ENCODE results near the gene RYR2. TPM values are rescaled to one million over a fixed set of nuclear protein-coding genes. Genes with fewer than 3 reads are reported as not detected.

The RYR2 gene
- total RNA-seq, 1 experiment from 2014 or later: 0.03 TPM

DNA sequence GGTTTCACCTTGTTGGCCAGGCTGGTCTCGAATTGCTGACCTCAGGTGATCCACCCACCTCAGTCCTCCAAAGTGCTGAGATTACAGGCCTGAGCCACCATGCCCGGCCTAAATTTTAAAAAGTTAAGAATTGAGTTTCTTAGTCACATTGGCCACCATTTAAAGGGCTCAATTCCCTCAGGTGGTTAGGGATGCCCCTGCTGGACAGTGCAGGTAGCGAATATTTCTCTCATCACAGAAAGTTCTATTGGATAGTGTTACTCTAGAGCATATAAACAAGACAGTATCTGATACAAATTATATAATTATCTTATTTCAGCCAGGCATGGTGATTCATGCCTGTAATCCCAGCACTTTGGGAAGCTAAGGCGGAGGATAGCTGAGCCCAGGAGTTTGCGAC, 528.5 kb downstream of the RYR2 start:
- DNase-seq (ENCODE audit: low read depth, low spot score): no peak
- no peak overlapping the region for H3K4me3 ChIP-seq (ENCODE audit: low read depth in 2 of 2, low read length in 2 of 2)
- ATAC-seq: no peak
- no peak overlapping the region for H3K27ac ChIP-seq (ENCODE audit: low read length)
- TF ChIP-seq, protein P1, sequence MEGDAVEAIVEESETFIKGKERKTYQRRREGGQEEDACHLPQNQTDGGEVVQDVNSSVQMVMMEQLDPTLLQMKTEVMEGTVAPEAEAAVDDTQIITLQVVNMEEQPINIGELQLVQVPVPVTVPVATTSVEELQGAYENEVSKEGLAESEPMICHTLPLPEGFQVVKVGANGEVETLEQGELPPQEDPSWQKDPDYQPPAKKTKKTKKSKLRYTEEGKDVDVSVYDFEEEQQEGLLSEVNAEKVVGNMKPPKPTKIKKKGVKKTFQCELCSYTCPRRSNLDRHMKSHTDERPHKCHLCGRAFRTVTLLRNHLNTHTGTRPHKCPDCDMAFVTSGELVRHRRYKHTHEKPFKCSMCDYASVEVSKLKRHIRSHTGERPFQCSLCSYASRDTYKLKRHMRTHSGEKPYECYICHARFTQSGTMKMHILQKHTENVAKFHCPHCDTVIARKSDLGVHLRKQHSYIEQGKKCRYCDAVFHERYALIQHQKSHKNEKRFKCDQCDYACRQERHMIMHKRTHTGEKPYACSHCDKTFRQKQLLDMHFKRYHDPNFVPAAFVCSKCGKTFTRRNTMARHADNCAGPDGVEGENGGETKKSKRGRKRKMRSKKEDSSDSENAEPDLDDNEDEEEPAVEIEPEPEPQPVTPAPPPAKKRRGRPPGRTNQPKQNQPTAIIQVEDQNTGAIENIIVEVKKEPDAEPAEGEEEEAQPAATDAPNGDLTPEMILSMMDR (IDR thresholded peaks at IDR 0.05): peak; percentile 29; the same call in 1 of the 2 replicates
- TF ChIP-seq, protein P2, sequence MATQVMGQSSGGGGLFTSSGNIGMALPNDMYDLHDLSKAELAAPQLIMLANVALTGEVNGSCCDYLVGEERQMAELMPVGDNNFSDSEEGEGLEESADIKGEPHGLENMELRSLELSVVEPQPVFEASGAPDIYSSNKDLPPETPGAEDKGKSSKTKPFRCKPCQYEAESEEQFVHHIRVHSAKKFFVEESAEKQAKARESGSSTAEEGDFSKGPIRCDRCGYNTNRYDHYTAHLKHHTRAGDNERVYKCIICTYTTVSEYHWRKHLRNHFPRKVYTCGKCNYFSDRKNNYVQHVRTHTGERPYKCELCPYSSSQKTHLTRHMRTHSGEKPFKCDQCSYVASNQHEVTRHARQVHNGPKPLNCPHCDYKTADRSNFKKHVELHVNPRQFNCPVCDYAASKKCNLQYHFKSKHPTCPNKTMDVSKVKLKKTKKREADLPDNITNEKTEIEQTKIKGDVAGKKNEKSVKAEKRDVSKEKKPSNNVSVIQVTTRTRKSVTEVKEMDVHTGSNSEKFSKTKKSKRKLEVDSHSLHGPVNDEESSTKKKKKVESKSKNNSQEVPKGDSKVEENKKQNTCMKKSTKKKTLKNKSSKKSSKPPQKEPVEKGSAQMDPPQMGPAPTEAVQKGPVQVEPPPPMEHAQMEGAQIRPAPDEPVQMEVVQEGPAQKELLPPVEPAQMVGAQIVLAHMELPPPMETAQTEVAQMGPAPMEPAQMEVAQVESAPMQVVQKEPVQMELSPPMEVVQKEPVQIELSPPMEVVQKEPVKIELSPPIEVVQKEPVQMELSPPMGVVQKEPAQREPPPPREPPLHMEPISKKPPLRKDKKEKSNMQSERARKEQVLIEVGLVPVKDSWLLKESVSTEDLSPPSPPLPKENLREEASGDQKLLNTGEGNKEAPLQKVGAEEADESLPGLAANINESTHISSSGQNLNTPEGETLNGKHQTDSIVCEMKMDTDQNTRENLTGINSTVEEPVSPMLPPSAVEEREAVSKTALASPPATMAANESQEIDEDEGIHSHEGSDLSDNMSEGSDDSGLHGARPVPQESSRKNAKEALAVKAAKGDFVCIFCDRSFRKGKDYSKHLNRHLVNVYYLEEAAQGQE (IDR thresholded peaks at IDR 0.05; ENCODE audit: insufficient read depth in 1 of 2, low read depth in 2 of 2, low read length in 1 of 2): no peak
- no peaks in the 10 kb centered on the region for H3K9me3 ChIP-seq (ENCODE audit: control insufficient read depth, insufficient read depth, low read depth, low read length)
- no TSS peak for BruUV-seq (replicated peaks)
- no peaks in the 10 kb centered on the region for H3K36me3 ChIP-seq (ENCODE audit: control insufficient read depth, insufficient read depth, low read length)
- no peaks in the 10 kb centered on the region for H3K27me3 ChIP-seq (ENCODE audit: control insufficient read depth, insufficient read depth, low read length)
- ChIA-PET POLR2A (no interaction called here), CTCF (no interaction called here)
- H3K4me1 ChIP-seq (ENCODE audit: control insufficient read depth, insufficient read depth, low read length): no peaks in the 10 kb centered on the region
- intact Hi-C loops (cut with micrococcal nuclease; ENCODE audit: unreplicated experiment) (no loop called here), in situ Hi-C loops (cut with HindIII; ENCODE audit: low pct_unique_long_range_greater_than_20kb, low sequenced_read_pairs) (no loop called here)

DNA sequence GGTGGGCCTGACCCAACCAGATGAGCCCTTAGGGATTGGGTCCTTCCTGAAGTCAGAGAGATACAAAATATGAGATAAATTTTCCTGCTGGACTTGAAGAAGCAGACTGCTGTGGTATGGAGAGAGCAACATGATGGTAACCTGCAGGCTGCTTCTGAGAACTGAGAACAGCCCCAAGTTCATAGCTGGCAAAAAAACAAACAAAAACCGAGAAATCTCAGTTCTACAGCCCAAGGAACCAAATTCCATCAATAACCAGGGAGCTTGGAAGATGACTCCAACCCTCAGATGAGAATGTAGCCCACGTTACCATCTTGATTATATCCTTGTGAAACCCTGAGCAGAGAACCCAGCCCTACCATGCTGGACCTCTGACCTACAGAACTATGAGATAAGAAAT, 532.6 kb downstream of the RYR2 start:
- no peak for DNase-seq (ENCODE audit: low read depth, low spot score)
- CTCF ChIA-PET: no interaction called here
- no peak for ATAC-seq
- no TSS peak for BruUV-seq (replicated peaks)
- POLR2A ChIA-PET: no interaction called here
- Histone ChIP-seq H3K4me1 (ENCODE audit: control insufficient read depth, insufficient read depth, low read length) (no peaks in the 10 kb centered on the region), H3K27me3 (ENCODE audit: control insufficient read depth, insufficient read depth, low read length) (no peaks in the 10 kb centered on the region), H3K36me3 (ENCODE audit: control insufficient read depth, insufficient read depth, low read length) (no peaks in the 10 kb centered on the region), H3K4me3 (ENCODE audit: low read depth in 2 of 2, low read length in 2 of 2) (no peak overlapping the region), H3K27ac (ENCODE audit: low read length) (no peak overlapping the region), H3K9me3 (ENCODE audit: control insufficient read depth, insufficient read depth, low read depth, low read length) (no peaks in the 10 kb centered on the region)
- TF ChIP-seq, protein P1 (IDR thresholded peaks at IDR 0.05): no peak
- TF ChIP-seq, protein P2 (IDR thresholded peaks at IDR 0.05; ENCODE audit: insufficient read depth in 1 of 2, low read depth in 2 of 2, low read length in 1 of 2): no peak
- TF ChIP-seq SIN3A (IDR thresholded peaks at IDR 0.05; ENCODE audit: borderline replicate concordance, insufficient read depth, low read depth, low read length) (no peak), TCF7L2 (IDR thresholded peaks at IDR 0.05; ENCODE audit: low read depth, low read length) (no peak), POLR2AphosphoS5 (IDR thresholded peaks at IDR 0.05; ENCODE audit: low read depth, low read length) (no peak)
- in situ Hi-C loops (cut with HindIII; ENCODE audit: low pct_unique_long_range_greater_than_20kb, low sequenced_read_pairs) (no loop called here), intact Hi-C loops (cut with micrococcal nuclease; ENCODE audit: unreplicated experiment) (no loop called here)

Measured in Panc1 (cell line).